H9 (cell line): ENCODE data around the gene HIPK2. TPM values are rescaled to one million over a fixed set of nuclear protein-coding genes. Genes with fewer than 3 reads are reported as not detected.

Source experiments
- DNase-seq: peaks from one replicate; pipeline ENCODE4 v3.0.0-alpha.2; 2017
- H2AFZ ChIP-seq: one replicate; pipeline ENCODE4 v1.6.1; 2013; ENCODE audit warnings: mild to moderate bottlenecking, low read length, control low read depth, moderate library complexity
- H2AK5ac ChIP-seq: 2 replicates; pipeline ENCODE4 v1.6.1; 2013; ENCODE audit warnings: low read length, control low read depth, mixed read lengths; ENCODE audit not compliant: insufficient read length
- H2BK120ac ChIP-seq: one replicate; pipeline ENCODE4 v1.6.1; 2013; ENCODE audit warnings: low read depth, mild to moderate bottlenecking, low read length, control low read depth, inconsistent platforms; ENCODE audit not compliant: poor library complexity, severe bottlenecking
- H2BK12ac ChIP-seq: 2 replicates; pipeline ENCODE4 v1.6.1; 2013; ENCODE audit warnings: low read length, control low read depth, mixed read lengths, low read depth; ENCODE audit not compliant: insufficient read length
- H2BK15ac ChIP-seq: 2 replicates; pipeline ENCODE4 v1.6.1; 2013; ENCODE audit warnings: low read depth, low read length, control low read depth
- H2BK20ac ChIP-seq: one replicate; pipeline ENCODE4 v1.6.1; 2013; ENCODE audit warnings: low read depth, mild to moderate bottlenecking, low read length, control low read depth, inconsistent platforms; ENCODE audit not compliant: poor library complexity, severe bottlenecking
- H2BK5ac ChIP-seq: 2 replicates; pipeline ENCODE4 v1.6.1; 2013; ENCODE audit warnings: low read length, control low read depth, mixed read lengths; ENCODE audit not compliant: insufficient read length
- H3K14ac ChIP-seq: 2 replicates; pipeline ENCODE4 v1.6.1; 2013; ENCODE audit warnings: low read length, control low read depth; ENCODE audit not compliant: insufficient read depth
- H3K18ac ChIP-seq: 2 replicates; pipeline ENCODE4 v1.6.1; 2013; ENCODE audit warnings: low read depth, mild to moderate bottlenecking, mixed read lengths, low read length, control low read depth; ENCODE audit not compliant: insufficient read length
- H3K23ac ChIP-seq: 2 replicates; pipeline ENCODE4 v1.6.1; 2013; ENCODE audit warnings: low read length, control low read depth, mixed read lengths, low read depth; ENCODE audit not compliant: insufficient read length
- H3K23me2 ChIP-seq: 2 replicates; pipeline ENCODE4 v1.6.1; 2013; ENCODE audit warnings: low read depth, mild to moderate bottlenecking, mixed read lengths, low read length, control low read depth; ENCODE audit not compliant: insufficient read length, poor library complexity, severe bottlenecking
- H3K27ac ChIP-seq: 2 replicates; pipeline ENCODE4 v1.5.1; 2013; ENCODE audit warnings: low read length, control low read depth, mixed read lengths, low read depth; ENCODE audit not compliant: insufficient read length
- H3K27me3 ChIP-seq: 2 replicates; pipeline ENCODE4 v1.6.1; 2013; ENCODE audit warnings: low read length, control low read depth, inconsistent platforms; ENCODE audit not compliant: insufficient read depth
- H3K4ac ChIP-seq: 2 replicates; pipeline ENCODE4 v1.6.1; 2013; ENCODE audit warnings: low read depth, mild to moderate bottlenecking, control low read depth, inconsistent platforms, low read length, moderate library complexity
- H3K4me1 ChIP-seq: 2 replicates; pipeline ENCODE4 v1.6.1; 2013; ENCODE audit warnings: low read length, control low read depth, inconsistent platforms; ENCODE audit not compliant: insufficient read depth
- H3K4me2 ChIP-seq: 2 replicates; pipeline ENCODE4 v1.6.1; 2013; ENCODE audit warnings: low read length, control low read depth, mixed read lengths; ENCODE audit not compliant: insufficient read length, insufficient read depth
- H3K56ac ChIP-seq: 2 replicates; pipeline ENCODE4 v1.6.1; 2013; ENCODE audit warnings: low read depth, mild to moderate bottlenecking, mixed read lengths, low read length, control low read depth; ENCODE audit not compliant: insufficient read length
- H3K79me1 ChIP-seq: 2 replicates; pipeline ENCODE4 v1.6.1; 2013; ENCODE audit warnings: low read depth, mild to moderate bottlenecking, moderate library complexity, low read length, control low read depth, inconsistent platforms; ENCODE audit not compliant: insufficient read depth, poor library complexity, severe bottlenecking
- H3K79me2 ChIP-seq: 2 replicates; pipeline ENCODE4 v1.6.1; 2013; ENCODE audit warnings: low read length, control low read depth, inconsistent platforms; ENCODE audit not compliant: insufficient read depth
- H3K9ac ChIP-seq: 2 replicates; pipeline ENCODE4 v1.6.1; 2013; ENCODE audit warnings: low read length, control low read depth, mixed read lengths; ENCODE audit not compliant: insufficient read length; ENCODE audit errors: extremely low read depth
- H3K9me3 ChIP-seq: one replicate; pipeline ENCODE4 v1.6.1; 2013; ENCODE audit warnings: low read depth, low read length, inconsistent platforms; ENCODE audit not compliant: control insufficient read depth
- H3T11ph ChIP-seq: one replicate; pipeline ENCODE4 v1.6.1; 2013; ENCODE audit warnings: mild to moderate bottlenecking, low read length, control low read depth, inconsistent platforms
- H4K20me1 ChIP-seq: one replicate; pipeline ENCODE4 v1.6.1; 2013; ENCODE audit not compliant: control insufficient read depth, insufficient read length, insufficient read depth
- H4K5ac ChIP-seq: 2 replicates; pipeline ENCODE4 v1.6.1; 2013; ENCODE audit warnings: low read depth, mild to moderate bottlenecking, mixed read lengths, low read length, control low read depth; ENCODE audit not compliant: insufficient read length
- H4K8ac ChIP-seq: replicated peaks from 2 replicates; pipeline ENCODE4 v1.6.1; 2013; ENCODE audit warnings: low read length, control low read depth, mixed read lengths, low read depth; ENCODE audit not compliant: insufficient read length
- H4K91ac ChIP-seq: 2 replicates; pipeline ENCODE4 v1.6.1; 2013; ENCODE audit warnings: low read depth, mild to moderate bottlenecking, moderate library complexity, mixed read lengths, low read length, control low read depth; ENCODE audit not compliant: insufficient read length
- H3K27ac Mint-ChIP-seq, 3 experiments: 2 replicates in 2 of 3; 3 replicates in 1 of 3; pipeline ENCODE4 v1.8.0; 2020 to 2021; ENCODE audit warnings: mixed read lengths in 3 of 3, mild to moderate bottlenecking in 1 of 3, moderate library complexity in 1 of 3
- H3K27me3 Mint-ChIP-seq: 2 replicates; pipeline ENCODE4 v1.8.0; 2021; ENCODE audit warnings: low read depth, mild to moderate bottlenecking, moderate library complexity, mixed read lengths
- H3K36me3 Mint-ChIP-seq, 3 experiments: 2 replicates in 2 of 3; 3 replicates in 1 of 3; pipeline ENCODE4 v1.8.0; 2020 to 2021; ENCODE audit warnings: low read depth in 3 of 3, mixed read lengths in 3 of 3; ENCODE audit not compliant: insufficient read depth in 1 of 3
- H3K4me1 Mint-ChIP-seq, 2 experiments: 2 replicates each; pipeline ENCODE4 v1.8.0; 2020; ENCODE audit warnings: mixed read lengths in 2 of 2
- H3K4me3 Mint-ChIP-seq, 2 experiments: 2 replicates in 1 of 2; 3 replicates in 1 of 2; pipeline ENCODE4 v1.8.0; 2020 to 2021; ENCODE audit warnings: mild to moderate bottlenecking in 2 of 2, mixed read lengths in 2 of 2, moderate library complexity in 1 of 2
- H3K9me3 Mint-ChIP-seq, 2 experiments: 2 replicates in 1 of 2; 3 replicates in 1 of 2; pipeline ENCODE4 v1.8.0; 2020; ENCODE audit warnings: mild to moderate bottlenecking in 2 of 2, mixed read lengths in 2 of 2, moderate library complexity in 1 of 2
- CTCF ChIP-seq: fragments of 200-600 bp; sonication (generic); conservative IDR thresholded peaks from 3 replicates; pipeline ENCODE4 v1.8.0; 2021; ENCODE audit warnings: antibody characterized with exemption, mild to moderate bottlenecking
- WGBS: extraction: QIAGEN DNeasy Blood & Tissue Kit; methylation state at CpG from one replicate; pipeline ENCODE4 v1.1.7; 2013; ENCODE audit warnings: missing lambda C conversion rate, low lambda C conversion rate, mixed read lengths; ENCODE audit not compliant: insufficient read length; ENCODE audit errors: extremely low coverage; 5-methylcytosine and 5-hydroxymethylcytosine counted together
- total RNA-seq: library from RNA; stranded (reverse); gene quantifications from 2 replicates; pipeline ENCODE4 v1.2.1, GENCODE V29; 2021

HIPK2 gene
- total RNA-seq, 1 experiment from 2014 or later: 21.9 TPM

GRCh38 chr7:139582671-139583155 lies 195.1 kb downstream of the HIPK2 start:
- no peak overlapping the region for H2BK12ac ChIP-seq
- H3K9me3 Mint-ChIP-seq: no peaks in the 10 kb centered on the region
- no peak overlapping the region for H3T11ph ChIP-seq
- H3K36me3 Mint-ChIP-seq: peaks cover 0 to 7% (median 3%) of the 10 kb centered on the region in 3 experiments; a peak in 5 of 7 replicates
- H3K9me3 ChIP-seq: no peaks in the 10 kb centered on the region
- H3K23me2 ChIP-seq: no peaks in the 10 kb centered on the region
- no peak overlapping the region for H3K27ac ChIP-seq
- no peak for TF ChIP-seq CTCF
- DNase-seq: no peak
- no peaks in the 10 kb centered on the region for H4K20me1 ChIP-seq
- no peak overlapping the region for H3K14ac ChIP-seq
- no peak overlapping the region for H2BK20ac ChIP-seq
- H4K8ac ChIP-seq: no peak overlapping the region
- H3K4me1 ChIP-seq: no peaks in the 10 kb centered on the region
- no peak overlapping the region for H2AFZ ChIP-seq
- no peak overlapping the region for H4K5ac ChIP-seq
- no peaks in the 10 kb centered on the region for H3K27me3 Mint-ChIP-seq
- H3K4ac ChIP-seq: no peak overlapping the region
- no peak overlapping the region for H3K23ac ChIP-seq
- no peak overlapping the region for H2BK5ac ChIP-seq
- H3K79me2 ChIP-seq: no peaks in the 10 kb centered on the region
- no peaks in the 10 kb centered on the region for H3K27me3 ChIP-seq
- WGBS: no CpG with 5 or more reads among the region's 14 CpGs
- no peak overlapping the region for H3K4me2 ChIP-seq
- peak overlapping the region in 1 of 3 experiments; percentile 30; a peak in 1 of 7 replicates for H3K27ac Mint-ChIP-seq
- H3K56ac ChIP-seq: no peak overlapping the region
- no peak overlapping the region for H2BK120ac ChIP-seq
- H2BK15ac ChIP-seq: no peak overlapping the region
- no peaks in the 10 kb centered on the region for H3K4me1 Mint-ChIP-seq
- H3K9ac ChIP-seq: no peak overlapping the region
- H3K79me1 ChIP-seq: no peaks in the 10 kb centered on the region
- H3K4me3 Mint-ChIP-seq: no peak overlapping the region
- no peak overlapping the region for H2AK5ac ChIP-seq
- no peak overlapping the region for H3K18ac ChIP-seq
- no peak overlapping the region for H4K91ac ChIP-seq
